Transverse colon (tissue), 4 donors: ENCODE data around the gene HPCAL1. TPM values are rescaled to one million over a fixed set of nuclear protein-coding genes. Genes with fewer than 3 reads are reported as not detected.
A peak's percentile ranks its signal among the peaks of the same experiment; 100 is the strongest.

Source experiments
- DNase-seq: peaks from one replicate; pipeline ENCODE4 v3.0.0-alpha.2; 2019
- H3K27ac ChIP-seq, 4 donors: fragments of 200-600 bp; sonication (generic); 2 replicates each; pipeline ENCODE4 v1.5.1; 2016 to 2018; ENCODE audit warnings: inconsistent platforms in 4 of 4
- H3K27me3 ChIP-seq: fragments of 200-600 bp; sonication (generic); 2 replicates; pipeline ENCODE4 v1.5.1; 2017; ENCODE audit warnings: inconsistent platforms
- H3K36me3 ChIP-seq, 4 donors: fragments of 200-600 bp; sonication (generic); 2 replicates each; pipeline ENCODE4 v1.5.1; 2017 to 2019; ENCODE audit warnings: inconsistent platforms in 4 of 4
- H3K4me1 ChIP-seq, 4 donors: fragments of 200-600 bp; sonication (generic); 2 replicates each; pipeline ENCODE4 v1.5.1; 2017 to 2020; ENCODE audit warnings: inconsistent platforms in 4 of 4
- H3K4me3 ChIP-seq, 4 donors: fragments of 200-600 bp; sonication (generic); 1 replicate in 1 of 4; 2 replicates in 3 of 4; pipeline versions ENCODE4 v1.5.1 to v1.6.1; 2017 to 2019; ENCODE audit warnings: inconsistent platforms in 4 of 4
- H3K9me3 ChIP-seq, 2 donors: fragments of 200-600 bp; sonication (generic); 2 replicates each; pipeline ENCODE4 v1.5.1; 2017 to 2019; ENCODE audit warnings: inconsistent platforms in 2 of 2
- CTCF ChIP-seq, 5 experiments: fragments of 200-600 bp in 3 of 5; fragments of 450-650 bp in 2 of 5; sonication (generic) in 3 of 5; IDR thresholded peaks; 1 replicate in 2 of 5; 2 replicates in 3 of 5; pipeline ENCODE4 v1.5.1; 2016 to 2017; ENCODE audit warnings: antibody characterized with exemption in 5 of 5, inconsistent platforms in 3 of 5, mild to moderate bottlenecking in 2 of 5, moderate library complexity in 1 of 5
- EP300 ChIP-seq: sonication (generic); formaldehyde crosslinking; IDR thresholded peaks from one replicate; pipeline ENCODE4 v1.6.1; 2017; ENCODE audit warnings: antibody characterized with exemption, low read depth
- POLR2A ChIP-seq: fragments of 450-650 bp; IDR thresholded peaks from one replicate; pipeline ENCODE4 v1.6.1; 2016; ENCODE audit warnings: antibody characterized with exemption, mild to moderate bottlenecking, moderate library complexity
- POLR2AphosphoS5 ChIP-seq, 3 donors: sonication (generic); formaldehyde crosslinking; IDR thresholded peaks; one replicate each; pipeline ENCODE4 v1.6.1; 2016; ENCODE audit warnings: antibody characterized with exemption in 3 of 3
- WGBS, 2 donors: methylation state at CpG; one replicate each; pipeline ENCODE4 v1.1.5; 2018; ENCODE audit warnings: low coverage in 1 of 2; 5-methylcytosine and 5-hydroxymethylcytosine counted together
- in situ Hi-C, 4 donors: fragments of 200-750 bp; cut with MboI; loops; one replicate each; pipeline versions ENCODE4 v1.15.0 to v1.15.1; 2017; ENCODE audit warnings: low sequenced_read_pairs in 3 of 4, low pct_ligation_motif_present in 1 of 4, low pct_unique_long_range_greater_than_20kb in 1 of 4
- intact Hi-C: fragments of 100-400 bp; cut with DNase I; formaldehyde crosslinking; loops from one replicate; pipeline ENCODE4 v1.15.1; 2023; ENCODE audit warnings: low total_unique reads
- total RNA-seq, 4 donors: library from RNA; depleted of rRNA; stranded (reverse); fragments of >200 nt; gene quantifications; one replicate each; pipeline ENCODE4 v1.1.0, GENCODE V29; 2016

The HPCAL1 gene
- total RNA-seq, 4 donors from 2014 or later = 88.9 to 221 (median 129) TPM

GRCh38 chr2:10395893-10396292, 93.2 kb downstream of the HPCAL1 start:
- in situ Hi-C loops (no loop called here), intact Hi-C loops (no loop called here)
- no peak overlapping the region for H3K4me3 ChIP-seq
- WGBS, 2 donors = 81% methylated on average over 14 of the region's 14 CpGs; no CpG with 5 or more reads in 1 of the 2 donors
- no peaks in the 10 kb centered on the region for H3K27me3 ChIP-seq
- no peak overlapping the region for H3K27ac ChIP-seq
- H3K36me3 ChIP-seq = no peaks in the 10 kb centered on the region
- no peak for DNase-seq
- H3K9me3 ChIP-seq = no peaks in the 10 kb centered on the region
- no peak for TF ChIP-seq POLR2AphosphoS5 (IDR thresholded peaks at IDR 0.05)
- no peak for TF ChIP-seq POLR2A
- no peak for TF ChIP-seq EP300
- TF ChIP-seq CTCF (IDR thresholded peaks at IDR 0.05) = no peak
- H3K4me1 ChIP-seq = peaks cover 4 to 31% (median 18%) of the 10 kb centered on the region in 4 donors

GRCh38 chr2:10396464-10396863, 93.8 kb downstream of the HPCAL1 start:
- 96% methylated on average over 13 of the region's 13 CpGs; no CpG with 5 or more reads in 1 of the 2 donors for WGBS, 2 donors
- Histone ChIP-seq H3K9me3 (no peaks in the 10 kb centered on the region), H3K36me3 (no peaks in the 10 kb centered on the region), H3K27ac (no peak overlapping the region), H3K27me3 (no peaks in the 10 kb centered on the region), H3K4me3 (no peak overlapping the region), H3K4me1 (peaks cover 9 to 35% (median 21%) of the 10 kb centered on the region in 4 donors)
- in situ Hi-C loops (no loop called here), intact Hi-C loops (no loop called here)
- DNase-seq = no peak
- TF ChIP-seq POLR2AphosphoS5 (IDR thresholded peaks at IDR 0.05) (no peak), EP300 (no peak), CTCF (IDR thresholded peaks at IDR 0.05) (no peak), POLR2A (no peak)

DNA sequence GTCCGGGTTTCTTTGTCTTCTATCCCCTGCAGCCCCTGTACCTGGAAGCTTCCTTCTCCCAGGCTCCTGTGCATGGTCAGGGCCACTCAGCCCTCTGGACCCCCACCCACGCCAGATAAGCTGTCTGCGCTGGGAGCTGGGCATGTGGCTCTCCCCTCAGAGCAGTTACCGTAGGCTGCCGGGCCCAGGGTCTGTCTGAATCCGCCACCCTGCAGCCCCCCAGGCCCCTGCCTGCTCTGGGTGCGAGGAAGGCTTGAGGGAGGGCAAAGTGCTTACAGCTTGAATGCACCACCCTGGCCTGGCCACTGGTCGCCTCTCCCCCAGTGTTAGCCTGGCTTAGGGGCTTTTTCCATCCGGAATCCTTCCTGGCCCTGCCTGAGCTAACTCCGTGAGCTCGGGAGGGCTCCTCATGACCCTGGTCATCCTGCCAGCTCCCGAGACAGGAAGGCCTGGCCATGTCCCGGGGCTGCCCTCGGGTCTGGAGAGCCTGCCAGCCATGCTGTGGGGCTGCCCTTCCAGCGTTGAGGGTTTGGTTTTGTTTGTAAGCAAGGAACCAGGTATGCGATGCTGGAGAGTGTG, 94.7 kb downstream of the HPCAL1 start:
- in situ Hi-C loops = no loop called here
- peaks cover 9 to 36% (median 23%) of the 10 kb centered on the region in 4 donors for H3K4me1 ChIP-seq
- no peaks in the 10 kb centered on the region for H3K36me3 ChIP-seq
- H3K27ac ChIP-seq = no peak overlapping the region
- no peaks in the 10 kb centered on the region for H3K9me3 ChIP-seq
- WGBS, 2 donors = 80 to 87% methylated on average over 2 to 16 of the region's 16 CpGs
- no peak for DNase-seq
- intact Hi-C loops = no loop called here
- H3K4me3 ChIP-seq = no peak overlapping the region
- TF ChIP-seq POLR2A = no peak
- TF ChIP-seq POLR2AphosphoS5 (IDR thresholded peaks at IDR 0.05) = no peak
- TF ChIP-seq EP300 = no peak
- TF ChIP-seq CTCF (IDR thresholded peaks at IDR 0.05) = no peak
- H3K27me3 ChIP-seq = no peaks in the 10 kb centered on the region

DNA sequence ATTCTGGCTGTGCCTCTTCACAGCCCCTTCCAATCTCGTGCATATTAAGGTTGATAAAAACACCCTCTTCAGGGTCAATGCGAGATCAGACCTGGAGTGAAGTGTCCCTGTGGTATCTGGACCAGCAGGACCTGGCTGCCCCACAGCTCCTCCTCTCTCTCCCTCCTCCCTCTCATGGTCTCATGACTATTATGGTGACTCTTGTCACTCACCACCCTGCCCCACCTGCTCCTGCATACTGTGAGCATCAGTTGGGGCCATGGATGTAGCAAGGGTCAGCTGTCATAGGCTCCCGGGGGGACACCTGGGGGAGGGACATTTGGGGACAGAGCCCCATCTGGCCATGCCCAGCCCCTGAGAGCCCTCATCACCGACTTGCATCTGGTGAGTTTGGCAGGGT, 95.2 kb downstream of the HPCAL1 start:
- DNase-seq = no peak
- H3K36me3 ChIP-seq = no peaks in the 10 kb centered on the region
- no peak overlapping the region for H3K4me3 ChIP-seq
- no peaks in the 10 kb centered on the region for H3K9me3 ChIP-seq
- intact Hi-C loops (no loop called here), in situ Hi-C loops (no loop called here)
- WGBS, 2 donors = 80 to 81% methylated on average over 1 to 4 of the region's 4 CpGs
- H3K4me1 ChIP-seq = peaks cover 9 to 34% (median 21%) of the 10 kb centered on the region in 4 donors
- no peaks in the 10 kb centered on the region for H3K27me3 ChIP-seq
- H3K27ac ChIP-seq = peak overlapping the region; percentile 45 to 50 (median 48)
- TF ChIP-seq EP300 (no peak), POLR2A (no peak), POLR2AphosphoS5 (IDR thresholded peaks at IDR 0.05) (no peak), CTCF (IDR thresholded peaks at IDR 0.05) (no peak)
